SH-SY5Y (cell line): ENCODE results near the gene NR5A2.

Experiments
- GATA2 ChIP-seq: IDR thresholded peaks from 2 replicates; pipeline ENCODE4 v1.6.1; 2011; ENCODE audit warnings: mild to moderate bottlenecking, low read depth, low read length
- GATA3 ChIP-seq: IDR thresholded peaks from 2 replicates; pipeline ENCODE4 v1.6.1; 2011; ENCODE audit warnings: low read depth, mild to moderate bottlenecking, low read length, moderate library complexity

DNA sequence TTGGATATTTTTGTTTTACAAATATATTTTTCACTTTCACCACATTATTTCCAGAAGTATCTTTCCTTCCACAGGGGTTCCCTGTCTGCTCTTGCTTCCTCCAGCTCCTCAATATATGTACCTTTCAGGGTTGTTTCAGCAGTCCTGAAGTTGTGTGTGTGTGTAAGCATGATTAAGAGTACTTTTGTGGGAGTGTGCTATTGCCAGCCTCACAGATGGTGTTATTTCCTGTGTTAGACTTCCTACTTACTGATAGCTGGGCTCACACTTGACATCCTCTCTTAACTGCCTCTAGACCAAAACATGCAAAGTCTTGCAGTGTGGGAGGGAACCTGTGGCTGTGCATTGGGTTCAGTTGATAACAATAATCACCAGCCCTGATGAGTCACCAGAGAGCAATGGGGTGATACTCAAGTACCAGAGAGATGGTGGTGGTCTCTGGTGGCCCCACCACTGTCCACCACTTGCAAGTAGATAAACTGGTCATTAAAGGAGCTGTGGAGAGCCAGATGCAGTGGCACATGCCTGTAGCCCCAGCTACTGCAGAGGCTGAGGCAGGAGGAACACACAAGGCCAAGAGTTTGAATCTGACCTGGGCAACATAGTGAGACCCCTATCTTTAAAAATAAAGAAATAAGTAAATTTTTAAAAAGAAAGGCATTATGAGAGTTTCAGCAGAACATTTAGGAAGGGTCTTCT lies 126.7 kb downstream of the NR5A2 start:
- TF ChIP-seq GATA2 (no peak), GATA3 (no peak)
